ENCODE measurements around the gene PHF19. TPM values are rescaled to one million over a fixed set of nuclear protein-coding genes. Genes with fewer than 3 reads are reported as not detected.

PHF19 gene
- total and polyA plus RNA-seq, 2 of the 8 experiments (the other 6 are each of a cell fraction or from before 2014, with no cell fraction given): 28.2 to 31.8 TPM

- Histone ChIP-seq H2BK5ac (ENCODE audit: low read depth, low read length) (no peak overlapping the region), H2BK15ac (ENCODE audit: low read length) (no peak overlapping the region), H3K79me2 (ENCODE audit: control insufficient read depth in 1 of 2, insufficient read depth in 2 of 2, low read length in 2 of 2) (peaks cover under 1 to 14% of the 10 kb centered on the region in 2 experiments; a peak in 3 of 4 replicates), H3K36me3 (ENCODE audit: control insufficient read depth in 2 of 4, insufficient read depth in 4 of 4, low read length in 3 of 4) (peaks cover 0 to 8% (median 0%) of the 10 kb centered on the region in 4 experiments; a peak in 2 of 8 replicates), H2BK120ac (replicated peaks; ENCODE audit: low read depth, low read length) (no peak overlapping the region), H3K27me3 (replicated peaks in 1 of 4; ENCODE audit: control insufficient read depth in 3 of 4, extremely low read depth in 1 of 4, insufficient read depth in 3 of 4, low read length in 3 of 4) (no peaks in the 10 kb centered on the region; a peak in 1 of 7 replicates), H2AFZ (ENCODE audit: low read length) (no peak overlapping the region), H3K4ac (replicated peaks; ENCODE audit: insufficient read length, low read depth, low read length) (no peak overlapping the region), H4K91ac (replicated peaks; ENCODE audit: insufficient read length, low read length) (no peak overlapping the region), H3K23me2 (ENCODE audit: low read depth, low read length) (peaks cover 4% of the 10 kb centered on the region), H3K9ac (replicated peaks in 1 of 4; ENCODE audit: extremely low read depth in 1 of 4, low read depth in 3 of 4, low read length in 3 of 4) (0 out of 7 replicates have a peak overlapping the region, but pooled peaks of 1 of the 4 experiments have one; percentile 19), H3K23ac (ENCODE audit: insufficient read length) (no peak overlapping the region), H2BK12ac (ENCODE audit: low read depth, low read length) (no peak overlapping the region), H4K5ac (ENCODE audit: insufficient read length, low read depth, low read length) (no peak overlapping the region), H3K4me1 (replicated peaks in 1 of 4; ENCODE audit: control insufficient read depth in 3 of 4, insufficient read depth in 4 of 4, low read length in 3 of 4) (peaks cover 0 to 15% (median 10%) of the 10 kb centered on the region in 4 experiments; a peak in 5 of 7 replicates), H3K56ac (replicated peaks; ENCODE audit: insufficient read length, low read depth, low read length) (no peak overlapping the region), H2BK20ac (ENCODE audit: low read length) (no peak overlapping the region), H4K8ac (ENCODE audit: extremely low read depth, insufficient read depth, low read length) (no peak overlapping the region), H3K4me2 (ENCODE audit: insufficient read depth in 1 of 2, low read depth in 2 of 2, low read length in 2 of 2) (no peak overlapping the region), H2AK5ac (ENCODE audit: low read depth, low read length) (no peak overlapping the region), H4K20me1 (replicated peaks in 1 of 2; ENCODE audit: control insufficient read depth in 1 of 2, insufficient read depth in 2 of 2, low read length in 2 of 2) (no peaks in the 10 kb centered on the region), H3K4me3 (ENCODE audit: extremely low read depth in 1 of 4, insufficient read depth in 2 of 4, low read depth in 3 of 4, low read length in 4 of 4) (no peak overlapping the region), H3K18ac (ENCODE audit: extremely low read depth, low read length) (no peak overlapping the region), H3K27ac (ENCODE audit: low read depth, low read length) (no peak overlapping the region), H3K14ac (ENCODE audit: insufficient read length) (no peak overlapping the region), H3K79me1 (ENCODE audit: low read depth, low read length) (peaks cover 5% of the 10 kb centered on the region; the same call in 1 of the 2 replicates), H3K9me3 (ENCODE audit: insufficient read depth in 2 of 2, low read depth in 1 of 2, low read length in 1 of 2) (no peaks in the 10 kb centered on the region)
- POLR2A ChIA-PET (ENCODE audit: partially characterized antibody): interaction anchor here (1.2 to 2.0 kb wide), 6 partner anchors 9 to 54 kb away, joined by 3 to 6 read pairs (median 5); partner anchors contain the start of gene FBXW2
- CTCF ChIA-PET (ENCODE audit: partially characterized antibody): interaction anchor here (1.1 to 1.6 kb wide), 2 partner anchors 10 to 92 kb away, joined by 3 read pairs; no protein-coding TSS in a partner anchor
- FAIRE-seq (no peak), DNase-seq (ENCODE audit: low read depth in 1 of 2, low spot score in 2 of 2) (no peak)
- WGBS, 2 experiments (ENCODE audit: extremely low coverage in 1 of 2, insufficient coverage in 1 of 2, insufficient read length in 1 of 2, insufficient replicate concordance in 2 of 2, low coverage in 1 of 2, low lambda C conversion rate in 2 of 2, missing lambda C conversion rate in 1 of 2): 93% methylated on average over 1 of the region's 1 CpG; no CpG with 5 or more reads in 1 of the 2 experiments
These were observed 30.1 kb downstream of the PHF19 start for GRCh38 chr9:120846906-120847305.
